Measurements from ENCODE around the gene HARS1.
A peak's percentile ranks its signal among the peaks of the same experiment; 100 is the strongest.
"Not testable (repeated sequence)": the region's sequence is repeated elsewhere in the genome, so short reads cannot be mapped to it uniquely, and the experiment has no call there.

HARS1 gene

GRCh38 chr5:140632366-140633020 is 58.7 kb downstream of the HARS1 start:
- no peak for DNase-seq

DNA sequence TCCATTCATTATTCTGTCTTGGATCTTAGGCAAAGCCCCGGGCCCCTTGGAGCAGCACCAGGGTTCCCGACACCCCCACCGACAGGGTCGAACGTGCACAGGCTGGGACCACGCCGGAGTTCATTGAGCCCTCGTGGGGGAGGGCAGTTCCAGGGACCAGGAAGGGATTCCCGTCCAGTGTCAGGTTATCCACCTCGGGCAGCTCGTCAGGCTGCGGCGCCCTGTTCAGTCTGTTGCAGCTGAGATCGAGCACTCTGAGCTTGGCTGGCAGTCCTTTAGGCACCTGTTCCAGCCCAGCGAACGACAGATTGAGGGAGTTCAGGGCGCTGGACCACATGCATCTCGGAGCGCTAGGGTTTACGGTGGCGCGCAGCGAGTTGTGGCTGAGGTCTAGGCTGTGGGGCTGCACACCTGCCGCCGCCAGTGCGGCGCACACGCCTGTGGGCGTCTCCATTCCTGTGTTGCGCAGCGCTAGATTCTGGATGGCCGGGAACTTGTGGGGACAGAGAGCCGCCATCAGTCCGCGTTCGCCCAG is 59.3 kb downstream of the HARS1 start:
- DNase-seq = no peak

DNA sequence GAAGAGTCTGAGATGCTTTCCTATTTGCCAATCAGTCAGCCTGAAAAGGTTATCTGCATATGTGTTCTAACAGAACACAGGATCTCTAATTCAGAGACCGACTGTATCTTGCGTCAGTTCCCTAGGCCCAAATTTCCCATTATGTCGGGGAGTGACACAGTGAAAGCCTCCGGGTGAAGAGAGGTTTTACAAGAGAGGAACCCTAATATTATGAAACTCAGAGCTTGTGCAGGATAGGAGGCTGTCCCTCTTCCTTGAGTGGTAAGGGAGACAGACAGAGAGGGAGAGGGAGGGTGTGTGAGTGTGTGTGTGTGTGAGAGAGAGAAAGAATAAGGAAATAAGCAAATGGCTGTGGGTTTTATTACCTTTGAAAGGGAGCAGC is 60.1 kb downstream of the HARS1 start:
- peak; percentile 67 for DNase-seq

- DNase-seq = no peak
Observed at GRCh38 chr5:140630292-140631035, 60.7 kb downstream of the HARS1 start.

- no peak for DNase-seq
Observed at GRCh38 chr5:140628711-140629110, 62.5 kb downstream of the HARS1 start.

GRCh38 chr5:140627972-140628371 is 63.2 kb downstream of the HARS1 start:
- no peak for DNase-seq

DNA sequence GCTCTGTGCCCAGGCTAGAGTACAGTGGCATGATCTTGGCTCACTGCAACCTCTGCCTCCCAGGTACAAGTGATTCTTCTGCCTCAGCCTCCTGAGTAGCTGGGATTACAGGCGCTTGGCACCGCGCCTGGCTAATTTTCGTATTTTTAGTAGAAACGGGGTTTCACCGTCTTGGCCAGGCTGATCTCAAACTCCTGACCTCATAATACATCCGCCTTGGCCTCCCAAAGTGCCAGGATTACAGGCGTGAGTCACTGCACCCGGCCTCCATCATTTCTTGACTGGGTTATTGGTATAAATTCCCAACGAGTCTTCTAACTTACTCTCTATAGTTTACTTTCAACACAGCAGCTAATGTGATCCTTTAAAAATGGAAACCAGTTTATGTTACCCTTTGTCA is 66.3 kb downstream of the HARS1 start:
- not testable (repeated sequence) for DNase-seq
